ENCODE data around the gene CHPF.

Gene CHPF

DNA sequence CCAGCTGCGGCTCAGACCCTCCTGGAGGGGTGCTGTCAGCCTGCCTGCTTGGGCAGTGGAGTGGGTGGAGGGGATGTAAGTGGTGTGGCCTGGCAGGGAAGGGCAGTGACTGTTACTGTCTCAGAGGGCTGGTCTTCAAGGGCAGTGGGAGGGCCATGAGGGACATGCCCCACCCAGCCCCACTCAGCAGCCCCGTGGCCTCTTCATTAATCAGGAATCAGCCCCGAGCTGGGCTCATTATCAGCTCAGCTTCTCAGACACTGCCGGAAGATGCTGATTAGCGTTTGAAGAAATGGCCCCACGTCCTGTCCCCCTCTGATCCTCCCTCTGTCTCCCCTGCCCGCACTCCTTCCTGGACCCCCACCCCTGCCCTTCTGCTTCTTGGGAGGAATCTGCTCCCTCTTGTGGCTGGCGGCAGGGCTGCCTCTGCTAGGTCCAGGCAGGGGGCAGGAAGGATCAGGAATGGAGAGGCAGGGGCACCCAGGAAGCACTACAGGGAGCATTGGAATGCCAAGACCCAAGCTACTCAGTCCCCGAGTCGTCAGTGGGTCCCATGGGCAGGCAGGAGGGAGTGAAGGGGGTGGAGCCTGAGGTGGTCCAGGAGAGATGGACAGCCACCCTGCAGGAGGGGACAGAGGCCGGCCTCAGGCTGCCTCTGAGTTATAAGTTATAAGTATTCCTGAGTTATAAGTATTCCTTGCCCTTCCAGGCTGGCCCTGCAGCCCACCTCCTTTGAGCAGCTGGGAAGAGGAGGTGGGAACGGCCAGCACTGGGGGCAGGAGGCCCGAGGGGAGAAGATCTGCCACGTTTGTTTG, 22.3 kb downstream of the CHPF start:
- H3K9ac ChIP-seq (ENCODE audit: low read length): peak overlapping the region; percentile 44
- H2AK5ac ChIP-seq (ENCODE audit: low read length): no peak overlapping the region
- H3K79me2 ChIP-seq (ENCODE audit: control insufficient read depth, insufficient read depth, low read length): no peaks in the 10 kb centered on the region
- no peak overlapping the region for H4K8ac ChIP-seq (ENCODE audit: low read depth, low read length)
- H3K4ac ChIP-seq (ENCODE audit: low read depth, low read length): no peak overlapping the region
- H3K79me1 ChIP-seq (ENCODE audit: low read length): no peaks in the 10 kb centered on the region
- no peaks in the 10 kb centered on the region for H3K27me3 ChIP-seq (ENCODE audit: insufficient read depth, low read length, poor library complexity)
- H3K4me1 ChIP-seq (ENCODE audit: control insufficient read depth, low read depth, low read length): peaks cover 10% of the 10 kb centered on the region
- no peak overlapping the region for H4K5ac ChIP-seq (ENCODE audit: low read length)
- H2BK5ac ChIP-seq (ENCODE audit: low read length): no peak overlapping the region
- H3K18ac ChIP-seq (ENCODE audit: low read length): no peak overlapping the region
- WGBS (ENCODE audit: extremely low coverage, insufficient coverage, low lambda C conversion rate): no CpG with 5 or more reads among the region's 14 CpGs
- no peak overlapping the region for H2BK120ac ChIP-seq (ENCODE audit: low read depth, low read length)
- H3K56ac ChIP-seq (ENCODE audit: low read length): peak overlapping the region; percentile 80
- H3K27ac ChIP-seq (ENCODE audit: low read depth, low read length): no peak overlapping the region
- no peak overlapping the region for H2BK15ac ChIP-seq (replicated peaks; ENCODE audit: low read depth)
- H3K4me3 ChIP-seq (ENCODE audit: low read length): no peak overlapping the region
- no peaks in the 10 kb centered on the region for H3K36me3 ChIP-seq (ENCODE audit: control insufficient read depth, insufficient read depth, low read length)
- DNase-seq: peak; percentile 92
- peak overlapping the region; percentile 28 for H3K4me2 ChIP-seq (ENCODE audit: low read length)
- H3K23ac ChIP-seq (ENCODE audit: low read length): no peak overlapping the region

DNA sequence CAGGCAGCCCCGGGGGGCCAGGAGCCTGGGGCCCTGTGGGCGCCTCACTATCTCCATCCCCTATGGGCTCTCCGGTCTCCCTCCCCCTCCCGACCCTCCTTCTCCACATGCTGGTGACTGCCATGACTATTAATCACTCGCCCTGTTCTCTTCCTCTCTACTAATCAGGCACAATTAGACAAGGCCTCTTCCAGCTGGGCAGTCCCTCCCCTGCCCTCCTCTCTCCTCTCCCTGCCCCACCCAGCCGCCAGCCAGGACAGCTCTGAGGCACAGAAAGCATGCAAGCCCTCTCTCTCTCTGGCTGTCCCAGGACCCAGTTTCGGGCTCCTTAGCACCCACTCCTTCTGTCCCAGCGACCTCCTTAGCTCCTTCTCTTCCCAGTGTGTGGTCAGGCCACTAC, 23.5 kb downstream of the CHPF start:
- Histone ChIP-seq H2BK15ac (replicated peaks; ENCODE audit: low read depth) (no peak overlapping the region), H3K79me2 (ENCODE audit: control insufficient read depth, insufficient read depth, low read length) (no peaks in the 10 kb centered on the region), H3K27ac (ENCODE audit: low read depth, low read length) (no peak overlapping the region), H3K23ac (ENCODE audit: low read length) (no peak overlapping the region), H2BK5ac (ENCODE audit: low read length) (no peak overlapping the region), H2AK5ac (ENCODE audit: low read length) (no peak overlapping the region), H2BK120ac (ENCODE audit: low read depth, low read length) (no peak overlapping the region), H4K8ac (ENCODE audit: low read depth, low read length) (no peak overlapping the region), H4K5ac (ENCODE audit: low read length) (no peak overlapping the region), H3K56ac (ENCODE audit: low read length) (no peak overlapping the region), H3K4ac (ENCODE audit: low read depth, low read length) (no peak overlapping the region), H3K36me3 (ENCODE audit: control insufficient read depth, insufficient read depth, low read length) (no peaks in the 10 kb centered on the region), H3K27me3 (ENCODE audit: insufficient read depth, low read length, poor library complexity) (no peaks in the 10 kb centered on the region), H3K79me1 (ENCODE audit: low read length) (no peaks in the 10 kb centered on the region), H3K4me1 (ENCODE audit: control insufficient read depth, low read depth, low read length) (peaks cover 6% of the 10 kb centered on the region), H3K18ac (ENCODE audit: low read length) (no peak overlapping the region), H3K4me2 (ENCODE audit: low read length) (no peak overlapping the region), H3K4me3 (ENCODE audit: low read length) (no peak overlapping the region), H3K9ac (ENCODE audit: low read length) (no peak overlapping the region)
- no peak for DNase-seq
- no CpG with 5 or more reads among the region's 8 CpGs for WGBS (ENCODE audit: extremely low coverage, insufficient coverage, low lambda C conversion rate)

DNA sequence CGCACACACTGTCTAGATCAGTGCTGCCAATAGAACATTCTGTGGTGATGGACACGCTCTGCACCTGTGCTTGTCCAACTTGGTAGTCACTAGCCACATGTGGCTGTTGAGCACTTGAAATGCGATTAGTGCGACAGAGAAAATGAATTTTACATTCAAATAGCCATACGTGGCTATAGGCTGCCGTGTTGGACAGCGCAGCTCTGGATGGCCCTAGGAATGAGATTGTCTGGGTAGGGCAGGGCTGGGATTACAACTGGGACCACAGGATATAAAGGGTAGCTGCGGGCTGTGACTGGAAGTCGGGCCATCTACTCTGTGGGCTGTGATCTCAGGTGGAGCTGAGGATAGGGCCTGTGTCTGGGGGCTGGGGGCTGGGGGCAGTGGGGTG, 24.1 kb downstream of the CHPF start:
- Histone ChIP-seq H3K36me3 (ENCODE audit: control insufficient read depth, insufficient read depth, low read length) (no peaks in the 10 kb centered on the region), H2BK15ac (replicated peaks; ENCODE audit: low read depth) (no peak overlapping the region), H3K27ac (ENCODE audit: low read depth, low read length) (no peak overlapping the region), H3K56ac (ENCODE audit: low read length) (no peak overlapping the region), H2BK5ac (ENCODE audit: low read length) (no peak overlapping the region), H3K4me2 (ENCODE audit: low read length) (no peak overlapping the region), H3K79me1 (ENCODE audit: low read length) (no peaks in the 10 kb centered on the region), H2BK120ac (ENCODE audit: low read depth, low read length) (no peak overlapping the region), H3K9ac (ENCODE audit: low read length) (no peak overlapping the region), H3K79me2 (ENCODE audit: control insufficient read depth, insufficient read depth, low read length) (no peaks in the 10 kb centered on the region), H3K18ac (ENCODE audit: low read length) (no peak overlapping the region), H3K4ac (ENCODE audit: low read depth, low read length) (no peak overlapping the region), H3K23ac (ENCODE audit: low read length) (no peak overlapping the region), H3K27me3 (ENCODE audit: insufficient read depth, low read length, poor library complexity) (no peaks in the 10 kb centered on the region), H2AK5ac (ENCODE audit: low read length) (no peak overlapping the region), H4K8ac (ENCODE audit: low read depth, low read length) (no peak overlapping the region), H3K4me3 (ENCODE audit: low read length) (no peak overlapping the region), H4K5ac (ENCODE audit: low read length) (no peak overlapping the region), H3K4me1 (ENCODE audit: control insufficient read depth, low read depth, low read length) (peaks cover 6% of the 10 kb centered on the region)
- WGBS (ENCODE audit: extremely low coverage, insufficient coverage, low lambda C conversion rate): no CpG with 5 or more reads among the region's 9 CpGs
- no peak for DNase-seq

- Histone ChIP-seq H2BK5ac (ENCODE audit: low read length) (no peak overlapping the region), H3K56ac (ENCODE audit: low read length) (peak overlapping the region; percentile 15), H3K79me2 (ENCODE audit: control insufficient read depth, insufficient read depth, low read length) (no peaks in the 10 kb centered on the region), H3K9ac (ENCODE audit: low read length) (no peak overlapping the region), H2BK120ac (ENCODE audit: low read depth, low read length) (no peak overlapping the region), H2AK5ac (ENCODE audit: low read length) (no peak overlapping the region), H3K4me1 (ENCODE audit: control insufficient read depth, low read depth, low read length) (peaks cover 7% of the 10 kb centered on the region), H3K23ac (ENCODE audit: low read length) (no peak overlapping the region), H2BK15ac (replicated peaks; ENCODE audit: low read depth) (no peak overlapping the region), H4K8ac (ENCODE audit: low read depth, low read length) (no peak overlapping the region), H3K36me3 (ENCODE audit: control insufficient read depth, insufficient read depth, low read length) (no peaks in the 10 kb centered on the region), H3K27me3 (ENCODE audit: insufficient read depth, low read length, poor library complexity) (peaks cover 10% of the 10 kb centered on the region), H3K79me1 (ENCODE audit: low read length) (no peaks in the 10 kb centered on the region), H3K4me3 (ENCODE audit: low read length) (no peak overlapping the region), H3K18ac (ENCODE audit: low read length) (no peak overlapping the region), H3K4ac (ENCODE audit: low read depth, low read length) (no peak overlapping the region), H3K4me2 (ENCODE audit: low read length) (no peak overlapping the region), H4K5ac (ENCODE audit: low read length) (no peak overlapping the region), H3K27ac (ENCODE audit: low read depth, low read length) (no peak overlapping the region)
- WGBS (ENCODE audit: extremely low coverage, insufficient coverage, low lambda C conversion rate): no CpG with 5 or more reads among the region's 10 CpGs
- DNase-seq: no peak
Observed at GRCh38 chr2:219517954-219518778, 25.4 kb downstream of the CHPF start.

DNA sequence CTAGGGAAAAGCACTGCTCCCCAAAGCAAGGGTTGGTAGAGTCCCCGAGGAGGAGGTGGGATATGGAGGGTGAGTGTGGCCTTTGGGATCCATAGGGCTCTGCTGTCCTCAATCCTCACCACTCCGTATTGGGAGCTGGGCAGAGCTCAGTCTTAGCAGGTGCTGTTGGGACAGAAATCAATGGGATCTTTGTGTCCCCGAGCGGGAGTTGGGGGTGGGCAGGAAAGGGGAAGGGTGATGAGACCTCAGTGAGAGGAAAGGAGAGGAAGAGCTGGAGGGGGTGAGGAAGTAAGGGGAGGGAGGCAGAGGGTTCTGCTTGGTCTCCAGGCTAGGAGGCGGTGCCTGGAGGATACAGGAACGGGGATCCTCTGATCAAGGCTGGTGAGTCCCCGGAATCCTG, 26.7 kb downstream of the CHPF start:
- Histone ChIP-seq H3K4me2 (ENCODE audit: low read length) (no peak overlapping the region), H3K4me3 (ENCODE audit: low read length) (no peak overlapping the region), H2BK15ac (replicated peaks; ENCODE audit: low read depth) (no peak overlapping the region), H3K27me3 (ENCODE audit: insufficient read depth, low read length, poor library complexity) (peaks cover 17% of the 10 kb centered on the region), H2BK120ac (ENCODE audit: low read depth, low read length) (no peak overlapping the region), H4K5ac (ENCODE audit: low read length) (no peak overlapping the region), H3K18ac (ENCODE audit: low read length) (no peak overlapping the region), H3K79me2 (ENCODE audit: control insufficient read depth, insufficient read depth, low read length) (no peaks in the 10 kb centered on the region), H3K36me3 (ENCODE audit: control insufficient read depth, insufficient read depth, low read length) (no peaks in the 10 kb centered on the region), H3K4ac (ENCODE audit: low read depth, low read length) (no peak overlapping the region), H3K23ac (ENCODE audit: low read length) (no peak overlapping the region), H2AK5ac (ENCODE audit: low read length) (no peak overlapping the region), H3K27ac (ENCODE audit: low read depth, low read length) (no peak overlapping the region), H3K79me1 (ENCODE audit: low read length) (no peaks in the 10 kb centered on the region), H4K8ac (ENCODE audit: low read depth, low read length) (no peak overlapping the region), H3K56ac (ENCODE audit: low read length) (no peak overlapping the region), H3K4me1 (ENCODE audit: control insufficient read depth, low read depth, low read length) (peaks cover 5% of the 10 kb centered on the region), H2BK5ac (ENCODE audit: low read length) (no peak overlapping the region), H3K9ac (ENCODE audit: low read length) (no peak overlapping the region)
- no CpG with 5 or more reads among the region's 7 CpGs for WGBS (ENCODE audit: extremely low coverage, insufficient coverage, low lambda C conversion rate)
- DNase-seq: no peak
